Stimulated activated CD4-positive, alpha-beta T cell treated with anti-CD3 and anti-CD28 coated beads, Interleukin-2, amount 100 ng/mL, for 4 hours (primary cell): Measurements from ENCODE around the gene OTOF.

Experiments
- DNase-seq: peaks from one replicate; pipeline ENCODE4 v3.0.0-alpha.2; 2020; ENCODE audit warnings: low read depth

The OTOF gene

GRCh38 chr2:26464390-26465265, 13.3 kb downstream of the OTOF start:
- DNase-seq: no peak

GRCh38 chr2:26463244-26464192, 14.4 kb downstream of the OTOF start:
- no peak for DNase-seq

- DNase-seq: no peak
These were observed 15.2 kb downstream of the OTOF start for GRCh38 chr2:26462511-26463243.

- DNase-seq: no peak
These were observed 15.8 kb downstream of the OTOF start for GRCh38 chr2:26462100-26462499.

- no peak for DNase-seq
These were observed 16.3 kb downstream of the OTOF start for GRCh38 chr2:26461601-26462023.

GRCh38 chr2:26460613-26461031, 17.3 kb downstream of the OTOF start:
- no peak for DNase-seq

- DNase-seq: no peak
These were observed 17.8 kb downstream of the OTOF start for GRCh38 chr2:26459991-26460612.

GRCh38 chr2:26458365-26459042, 19.4 kb downstream of the OTOF start:
- DNase-seq: no peak

- no peak for DNase-seq
These were observed 20.1 kb downstream of the OTOF start for GRCh38 chr2:26457695-26458364.

GRCh38 chr2:26457251-26457666, 20.7 kb downstream of the OTOF start:
- DNase-seq: no peak

GRCh38 chr2:26456440-26457250, 21.3 kb downstream of the OTOF start:
- no peak for DNase-seq

- no peak for DNase-seq
These were observed 22.1 kb downstream of the OTOF start for GRCh38 chr2:26455670-26456439.

GRCh38 chr2:26455037-26455669, 22.8 kb downstream of the OTOF start:
- DNase-seq: no peak

GRCh38 chr2:26454561-26455001, 23.3 kb downstream of the OTOF start:
- DNase-seq: no peak

GRCh38 chr2:26453421-26454329, 24.2 kb downstream of the OTOF start:
- no peak for DNase-seq

GRCh38 chr2:26451700-26452099, 26.2 kb downstream of the OTOF start:
- DNase-seq: no peak

- DNase-seq: no peak
These were observed 27.8 kb downstream of the OTOF start for GRCh38 chr2:26450031-26450635.
